Activated CD8-positive, alpha-beta T cell treated with anti-CD3 and anti-CD28 coated beads for 36 hours (primary cell): ENCODE measurements around the gene XXYLT1. TPM values are rescaled to one million over a fixed set of nuclear protein-coding genes. Genes with fewer than 3 reads are reported as not detected.

Experiments used
- ATAC-seq: fragments of 200-7000 bp; cut with Tn5 transposase; one replicate; pipeline ENCODE4 v1.10.0; 2021; ENCODE audit warnings: mild to moderate bottlenecking, moderate library complexity
- CTCF ChIA-PET: fragments of 350-600 bp; sonication (Branson Sonifier 250); formaldehyde crosslinking; loops from one replicate; lab custom pipeline; 2021; ENCODE audit warnings: antibody characterized with exemption; lab: Charles Lee
- POLR2A ChIA-PET: fragments of 350-600 bp; sonication (Branson Sonifier 250); formaldehyde crosslinking; loops from one replicate; lab custom pipeline; 2021; ENCODE audit warnings: antibody characterized with exemption; lab: Charles Lee
- DNase-seq: peaks from one replicate; pipeline ENCODE4 v3.0.0-alpha.2; 2020
- H3K27ac Mint-ChIP-seq: one replicate; pipeline ENCODE4 v1.8.0; 2021; ENCODE audit warnings: mild to moderate bottlenecking, mixed read lengths
- H3K27me3 Mint-ChIP-seq: one replicate; pipeline ENCODE4 v1.8.0; 2021; ENCODE audit warnings: mixed read lengths
- H3K36me3 Mint-ChIP-seq: one replicate; pipeline ENCODE4 v1.8.0; 2021; ENCODE audit warnings: low read depth, mixed read lengths
- H3K4me1 Mint-ChIP-seq: one replicate; pipeline ENCODE4 v1.8.0; 2021; ENCODE audit warnings: low read depth, mixed read lengths
- H3K4me3 Mint-ChIP-seq: one replicate; pipeline ENCODE4 v1.8.0; 2021; ENCODE audit warnings: mild to moderate bottlenecking, moderate library complexity, mixed read lengths
- H3K9me3 Mint-ChIP-seq: one replicate; pipeline ENCODE4 v1.8.0; 2021; ENCODE audit warnings: mixed read lengths
- CTCF ChIP-seq: fragments of 200-600 bp; IDR thresholded peaks from one replicate; pipeline ENCODE4 v1.8.0; 2022; ENCODE audit warnings: antibody characterized with exemption, mild to moderate bottlenecking
- intact Hi-C: fragments of 100-400 bp; cut with micrococcal nuclease; formaldehyde crosslinking; loops from one replicate; pipeline ENCODE4 v1.10.0; 2022
- total RNA-seq, 2 experiments: library from RNA; stranded (reverse); gene quantifications; one replicate each; pipeline ENCODE4 v1.2.3, GENCODE V29; 2021

Gene XXYLT1
- total RNA-seq, 2 experiments from 2014 or later: 8.4 to 9.6 TPM

- Mint-ChIP-seq H3K27me3 (no peaks in the 10 kb centered on the region), H3K9me3 (no peaks in the 10 kb centered on the region), H3K27ac (no peak overlapping the region), H3K36me3 (no peaks in the 10 kb centered on the region), H3K4me3 (no peak overlapping the region), H3K4me1 (no peaks in the 10 kb centered on the region)
- no peak for TF ChIP-seq CTCF
- CTCF ChIA-PET: no interaction called here
- intact Hi-C loops: no loop called here
- ATAC-seq: no peak
- POLR2A ChIA-PET: no interaction called here
- no peak for DNase-seq
These were observed 241.9 kb downstream of the XXYLT1 start for GRCh38 chr3:195028877-195029606.

- no peak for TF ChIP-seq CTCF
- DNase-seq (no peak), ATAC-seq (no peak)
- Mint-ChIP-seq H3K9me3 (no peaks in the 10 kb centered on the region), H3K36me3 (no peaks in the 10 kb centered on the region), H3K27ac (no peak overlapping the region), H3K27me3 (no peaks in the 10 kb centered on the region), H3K4me1 (no peaks in the 10 kb centered on the region), H3K4me3 (no peak overlapping the region)
- CTCF ChIA-PET: no interaction called here
- POLR2A ChIA-PET: no interaction called here
- intact Hi-C loops: no loop called here
These were observed 245.1 kb downstream of the XXYLT1 start for GRCh38 chr3:195025884-195026200.

- ChIA-PET POLR2A (no interaction called here), CTCF (no interaction called here)
- no peak for ATAC-seq
- Mint-ChIP-seq H3K4me3 (no peak overlapping the region), H3K27ac (no peak overlapping the region), H3K27me3 (no peaks in the 10 kb centered on the region), H3K9me3 (no peaks in the 10 kb centered on the region), H3K36me3 (no peaks in the 10 kb centered on the region), H3K4me1 (no peaks in the 10 kb centered on the region)
- intact Hi-C loops: no loop called here
- DNase-seq: no peak
- TF ChIP-seq CTCF: no peak
These were observed 245.7 kb downstream of the XXYLT1 start for GRCh38 chr3:195025056-195025883.

GRCh38 chr3:195023989-195024388, 247.0 kb downstream of the XXYLT1 start:
- H3K4me3 Mint-ChIP-seq: no peak overlapping the region
- H3K27me3 Mint-ChIP-seq: peaks cover 6% of the 10 kb centered on the region
- POLR2A ChIA-PET: no interaction called here
- DNase-seq (no peak), ATAC-seq (no peak)
- intact Hi-C loops: no loop called here
- H3K4me1 Mint-ChIP-seq: no peaks in the 10 kb centered on the region
- no peaks in the 10 kb centered on the region for H3K36me3 Mint-ChIP-seq
- TF ChIP-seq CTCF: no peak
- no peaks in the 10 kb centered on the region for H3K9me3 Mint-ChIP-seq
- CTCF ChIA-PET: no interaction called here
- no peak overlapping the region for H3K27ac Mint-ChIP-seq

GRCh38 chr3:195023576-195023975, 247.4 kb downstream of the XXYLT1 start:
- POLR2A ChIA-PET: no interaction called here
- H3K27ac Mint-ChIP-seq: no peak overlapping the region
- no peak overlapping the region for H3K4me3 Mint-ChIP-seq
- DNase-seq: no peak
- no peaks in the 10 kb centered on the region for H3K9me3 Mint-ChIP-seq
- H3K4me1 Mint-ChIP-seq: no peaks in the 10 kb centered on the region
- intact Hi-C loops: no loop called here
- ATAC-seq: no peak
- CTCF ChIA-PET: no interaction called here
- peaks cover 6% of the 10 kb centered on the region for H3K27me3 Mint-ChIP-seq
- H3K36me3 Mint-ChIP-seq: no peaks in the 10 kb centered on the region
- TF ChIP-seq CTCF: no peak
